ENCODE results near the gene SBK2. TPM values are rescaled to one million over a fixed set of nuclear protein-coding genes. Genes with fewer than 3 reads are reported as not detected.
A peak's percentile ranks its signal among the peaks of the same experiment; 100 is the strongest.

The SBK2 gene
- total RNA-seq, 2 experiments from 2014 or later = not detected

- intact Hi-C loops (cut with micrococcal nuclease; ENCODE audit: unreplicated experiment) = loop anchor here (2.0 kb wide), 1 partner anchor 19 kb away; the partner anchor contains the start of gene FIZ1
- Histone ChIP-seq H4K20me1 (ENCODE audit: insufficient read depth, low read length) (peaks cover 4% of the 10 kb centered on the region; the same call in 1 of the 2 replicates), H3K27ac (ENCODE audit: low read depth, low read length, poor library complexity, severe bottlenecking) (peak overlapping the region; percentile 49), H3K36me3 (ENCODE audit: insufficient read depth, low read length) (peaks cover 19% of the 10 kb centered on the region), H3K9me3 (ENCODE audit: low read length) (no peaks in the 10 kb centered on the region), H3K9me2 (ENCODE audit: insufficient read depth, low read length) (no peaks in the 10 kb centered on the region), H3K4me3 (ENCODE audit: low read depth, low read length, poor library complexity, severe bottlenecking) (peak overlapping the region; percentile 88), H2AFZ (ENCODE audit: low read length) (peak overlapping the region; percentile 3; the same call in 1 of the 2 replicates), H3K4me2 (ENCODE audit: low read length) (peak overlapping the region; percentile 91), H3K79me2 (ENCODE audit: insufficient read depth, low read depth, low read length) (peaks cover 9% of the 10 kb centered on the region; the same call in 1 of the 2 replicates), H3K4me1 (ENCODE audit: insufficient read depth, low read length, poor library complexity, severe bottlenecking) (peaks cover 12% of the 10 kb centered on the region)
- peak; percentile 46 for DNase-seq (ENCODE audit: low spot score)
- POLR2A ChIA-PET = no interaction called here
- TF ChIP-seq CTCF (conservative IDR thresholded peaks at IDR 0.05; ENCODE audit: low read length) (no peak), EZH2phosphoT487 (IDR thresholded peaks at IDR 0.05; ENCODE audit: borderline replicate concordance, low read depth, low read length) (no peak)
- BruUV-seq (replicated peaks) = no TSS peak
- CTCF ChIA-PET (ENCODE audit: unreplicated experiment) = no interaction called here
Measured at GRCh38 chr19:55579766-55580621, 43.1 kb upstream of the SBK2 start.

- Histone ChIP-seq H4K20me1 (ENCODE audit: insufficient read depth, low read length) (peaks cover 4% of the 10 kb centered on the region; the same call in 1 of the 2 replicates), H2AFZ (ENCODE audit: low read length) (no peak overlapping the region)
Measured at GRCh38 chr19:55578761-55579747, 42.1 kb upstream of the SBK2 start.

More at GRCh38 chr19:55578761-55579747, 42.1 kb upstream of the SBK2 start:
- TF ChIP-seq CTCF (conservative IDR thresholded peaks at IDR 0.05; ENCODE audit: low read length) (no peak), EZH2phosphoT487 (IDR thresholded peaks at IDR 0.05; ENCODE audit: borderline replicate concordance, low read depth, low read length) (no peak)
- no TSS peak for BruUV-seq (replicated peaks)
- Histone ChIP-seq H3K79me2 (ENCODE audit: insufficient read depth, low read depth, low read length) (peaks cover 9% of the 10 kb centered on the region; the same call in 1 of the 2 replicates), H3K9me3 (ENCODE audit: low read length) (no peaks in the 10 kb centered on the region), H3K27ac (ENCODE audit: low read depth, low read length, poor library complexity, severe bottlenecking) (peak overlapping the region; percentile 49), H3K4me3 (ENCODE audit: low read depth, low read length, poor library complexity, severe bottlenecking) (peak overlapping the region; percentile 88), H3K9me2 (ENCODE audit: insufficient read depth, low read length) (no peaks in the 10 kb centered on the region), H3K4me1 (ENCODE audit: insufficient read depth, low read length, poor library complexity, severe bottlenecking) (peaks cover 12% of the 10 kb centered on the region), H3K36me3 (ENCODE audit: insufficient read depth, low read length) (peaks cover 19% of the 10 kb centered on the region), H3K4me2 (ENCODE audit: low read length) (peak overlapping the region; percentile 91)
- ChIA-PET CTCF (ENCODE audit: unreplicated experiment) (no interaction called here), POLR2A (no interaction called here)
- intact Hi-C loops (cut with micrococcal nuclease; ENCODE audit: unreplicated experiment) = no loop called here
- DNase-seq (ENCODE audit: low spot score) = no peak

All from OCI-LY7 (cell line).